Measurements from ENCODE around the gene EYA2.

EYA2 gene

GRCh38 chr20:47054506-47054905 is 159.9 kb downstream of the EYA2 start:
- TF ChIP-seq CTCF (IDR thresholded peaks at IDR 0.05): no peak

GRCh38 chr20:47054945-47055344 is 160.3 kb downstream of the EYA2 start:
- TF ChIP-seq CTCF (IDR thresholded peaks at IDR 0.05): no peak

GRCh38 chr20:47055699-47056369 is 161.2 kb downstream of the EYA2 start:
- no peak for TF ChIP-seq CTCF (IDR thresholded peaks at IDR 0.05)

GRCh38 chr20:47057661-47058060 is 163.0 kb downstream of the EYA2 start:
- TF ChIP-seq CTCF (IDR thresholded peaks at IDR 0.05): no peak

- TF ChIP-seq CTCF (IDR thresholded peaks at IDR 0.05): no peak
These were observed 163.6 kb downstream of the EYA2 start for GRCh38 chr20:47058236-47058635.

- no peak for TF ChIP-seq CTCF (IDR thresholded peaks at IDR 0.05)
These were observed 164.9 kb downstream of the EYA2 start for GRCh38 chr20:47059536-47059935.

- TF ChIP-seq CTCF (IDR thresholded peaks at IDR 0.05): no peak
These were observed 166.9 kb downstream of the EYA2 start for GRCh38 chr20:47061549-47061948.

Measured in LNCAP (cell line).